HepG2 (cell line): ENCODE measurements around the gene AURKA. TPM values are rescaled to one million over a fixed set of nuclear protein-coding genes. Genes with fewer than 3 reads are reported as not detected.

ENCODE experiments used
- ATAC-seq: fragments of 200-7000 bp; cut with Tn5 transposase; 3 replicates; pipeline ENCODE4 v1.9.1; 2020; ENCODE audit warnings: mild to moderate bottlenecking, moderate library complexity
- BruUV-seq: library from RNA; stranded (reverse); fragments of 400-500 nt; replicated peaks from 2 replicates; lab custom pipeline; 2021; lab: Mats Ljungman, UMichigan
- CTCF ChIA-PET: fragments of 300-600 bp; formaldehyde crosslinking; extraction: SDS; loops from one replicate; lab custom pipeline; 2021; ENCODE audit warnings: low total read pairs, inconsistent platforms, low intra/inter-chr PET ratio; lab: Yijun Ruan, JAX
- POLR2A ChIA-PET: fragments of 350-600 bp; sonication (Branson Sonifier 250); formaldehyde crosslinking; loops from one replicate; lab custom pipeline; 2020; ENCODE audit warnings: antibody characterized with exemption, inconsistent platforms; lab: Yijun Ruan, JAX
- DNase-seq: peaks from one replicate; pipeline ENCODE4 v3.0.0-alpha.2; 2015; ENCODE audit warnings: low spot score
- FAIRE-seq: peaks from 3 replicates; lab custom pipeline; 2011; peaks lifted over from hg19 to GRCh38; lab: Jason Lieb, UNC
- H2AFZ ChIP-seq: one replicate; pipeline ENCODE4 v1.6.1; 2011; ENCODE audit warnings: low read length, inconsistent platforms
- H3K27ac ChIP-seq: fragments of 300-600 bp; 3 replicates; pipeline ENCODE4 v1.8.0; 2011; ENCODE audit warnings: mixed run types, mild to moderate bottlenecking, mixed read lengths, low read length, inconsistent platforms; ENCODE audit not compliant: insufficient read depth; ENCODE audit errors: extremely low read length
- H3K27me3 ChIP-seq, 2 experiments: fragments of 200-600 bp in 1 of 2; 2 replicates in 1 of 2; 3 replicates in 1 of 2; pipeline versions ENCODE4 v1.6.0 to v1.8.0; 2011; ENCODE audit warnings: low read length in 2 of 2, mild to moderate bottlenecking in 2 of 2, moderate library complexity in 2 of 2, inconsistent platforms in 1 of 2; ENCODE audit not compliant: insufficient read depth in 2 of 2, control insufficient read depth in 1 of 2
- H3K36me3 ChIP-seq, 2 experiments: fragments of 200-600 bp in 1 of 2; replicated peaks in 1 of 2; 2 replicates in 1 of 2; 3 replicates in 1 of 2; pipeline versions ENCODE4 v1.5.1 to v1.8.0; 2011; ENCODE audit warnings: low read length in 2 of 2, inconsistent platforms in 1 of 2; ENCODE audit not compliant: insufficient read depth in 2 of 2, control insufficient read depth in 1 of 2
- H3K4me1 ChIP-seq: 2 replicates; pipeline ENCODE4 v1.5.1; 2012; ENCODE audit warnings: low read length, inconsistent platforms; ENCODE audit not compliant: insufficient read depth
- H3K4me2 ChIP-seq: 2 replicates; pipeline ENCODE4 v1.6.0; 2011; ENCODE audit warnings: low read depth, low read length, inconsistent platforms
- H3K4me3 ChIP-seq, 3 experiments: fragments of 200-600 bp in 1 of 3; sonication (generic), shearing (Covaris generic) in 1 of 3; replicated peaks in 1 of 3; 2 replicates each; pipeline ENCODE4 v1.5.1; 2011 to 2016; ENCODE audit warnings: low read length in 3 of 3, inconsistent platforms in 2 of 3, low read depth in 2 of 3, mild to moderate bottlenecking in 2 of 3, control low read depth in 1 of 3, mixed read lengths in 1 of 3; ENCODE audit not compliant: insufficient read depth in 1 of 3
- H3K79me2 ChIP-seq: one replicate; pipeline ENCODE4 v1.6.1; 2011; ENCODE audit warnings: low read length, inconsistent platforms; ENCODE audit not compliant: insufficient read depth
- H3K9ac ChIP-seq: 2 replicates; pipeline ENCODE4 v1.6.0; 2011; ENCODE audit warnings: mild to moderate bottlenecking, low read depth, low read length, inconsistent platforms; ENCODE audit not compliant: insufficient read depth
- H3K9me3 ChIP-seq: 2 replicates; pipeline ENCODE4 v1.5.1; 2012; ENCODE audit warnings: mild to moderate bottlenecking, low read length
- H4K20me1 ChIP-seq: 2 replicates; pipeline ENCODE4 v1.6.0; 2011; ENCODE audit warnings: inconsistent platforms, mild to moderate bottlenecking, low read length, moderate library complexity; ENCODE audit not compliant: insufficient read depth
- HOXA5 ChIP-seq: sonication (generic); formaldehyde crosslinking; IDR thresholded peaks from 2 replicates; pipeline ENCODE4 v1.4.0; 2020; ENCODE audit warnings: missing genetic modification reagents
- MTF2 ChIP-seq: sonication (generic); formaldehyde crosslinking; IDR thresholded peaks from 2 replicates; pipeline ENCODE4 v1.5.0; 2020; ENCODE audit warnings: missing genetic modification reagents, borderline replicate concordance
- RAD21 ChIP-seq: fragments of 450-650 bp; formaldehyde crosslinking; IDR thresholded peaks from 2 replicates; pipeline ENCODE4 v1.5.0; 2020; ENCODE audit warnings: mild to moderate bottlenecking
- REL ChIP-seq: sonication (generic); formaldehyde crosslinking; conservative IDR thresholded peaks from 2 replicates; pipeline ENCODE4 v1.8.0; 2022; ENCODE audit warnings: mild to moderate bottlenecking, missing genetic modification reagents, moderate library complexity
- RFXANK ChIP-seq: IDR thresholded peaks from 2 replicates; pipeline ENCODE4 v1.6.1; 2016
- SPEN ChIP-seq: sonication (generic); formaldehyde crosslinking; IDR thresholded peaks from 2 replicates; pipeline ENCODE4 v1.5.1; 2020; ENCODE audit warnings: low read depth, mild to moderate bottlenecking, missing genetic modification reagents
- ZBTB7B ChIP-seq: sonication (generic); formaldehyde crosslinking; IDR thresholded peaks from 2 replicates; pipeline ENCODE4 v1.4.0; 2020; ENCODE audit warnings: missing genetic modification reagents
- ZNF12 ChIP-seq: sonication (generic); formaldehyde crosslinking; IDR thresholded peaks from 2 replicates; pipeline ENCODE4 v1.5.0; 2020; ENCODE audit warnings: missing genetic modification reagents
- ZNF367 ChIP-seq: sonication (generic); formaldehyde crosslinking; IDR thresholded peaks from 2 replicates; pipeline ENCODE4 v1.4.0; 2020; ENCODE audit warnings: missing genetic modification reagents, borderline replicate concordance
- ZNF7 ChIP-seq: IDR thresholded peaks from 2 replicates; pipeline ENCODE4 v1.6.1; 2016; ENCODE audit warnings: missing biosample characterization, missing genetic modification reagents
- WGBS: methylation state at CpG from one replicate; pipeline ENCODE4 v1.1.6; 2017; ENCODE audit warnings: low lambda C conversion rate; 5-methylcytosine and 5-hydroxymethylcytosine counted together
- in situ Hi-C: cut with HindIII; loops from 2 replicates; pipeline ENCODE4 v1.10.0; 2017; ENCODE audit warnings: low pct_unique_long_range_greater_than_20kb; ENCODE audit not compliant: extremely low pct_ligation_motif_present
- intact Hi-C: fragments of 100-400 bp; cut with micrococcal nuclease; formaldehyde crosslinking; loops from one replicate; pipeline ENCODE4 v1.10.0; 2022; ENCODE audit not compliant: unreplicated experiment
- polyA plus RNA-seq, 8 experiments: library from polyadenylated mRNA; depleted of rRNA in 3 of 8; stranded (reverse) in 7 of 8; unstranded in 1 of 8; fragments of >200 nt; fragmentation: Illumina TruSeq in 4 of 8; extraction: Trizol in 4 of 8; gene quantifications; 2 replicates each; pipeline versions ENCODE4 v1.2.1 to v1.2.3, GENCODE V29; 2011 to 2016; ENCODE audit warnings: low read depth in 4 of 8, missing spikeins in 1 of 8, mixed read lengths in 1 of 8; ENCODE audit not compliant: insufficient read depth in 1 of 8
- total RNA-seq, 5 experiments: library from RNA; depleted of rRNA; stranded (reverse); fragments of >200 nt; fragmentation: Illumina TruSeq; extraction: Trizol; gene quantifications; 2 replicates each; pipeline ENCODE4 v1.2.3, GENCODE V29; 2016; ENCODE audit warnings: low read depth in 1 of 5
- TF ChIP-seq, protein P1 (sequence below): sonication (generic); formaldehyde crosslinking; IDR thresholded peaks from 2 replicates; pipeline ENCODE4 v1.5.1; 2020; ENCODE audit warnings: mild to moderate bottlenecking, missing genetic modification reagents, moderate library complexity
- TF ChIP-seq, protein P2 (sequence below): sonication (generic); formaldehyde crosslinking; IDR thresholded peaks from 2 replicates; pipeline ENCODE4 v1.4.0; 2020; ENCODE audit warnings: missing genetic modification reagents

AURKA gene
- total and polyA plus RNA-seq, 2 of the 13 experiments (the other 11 are each of a cell fraction or from before 2014, with no cell fraction given): 96.4 to 224 TPM

DNA sequence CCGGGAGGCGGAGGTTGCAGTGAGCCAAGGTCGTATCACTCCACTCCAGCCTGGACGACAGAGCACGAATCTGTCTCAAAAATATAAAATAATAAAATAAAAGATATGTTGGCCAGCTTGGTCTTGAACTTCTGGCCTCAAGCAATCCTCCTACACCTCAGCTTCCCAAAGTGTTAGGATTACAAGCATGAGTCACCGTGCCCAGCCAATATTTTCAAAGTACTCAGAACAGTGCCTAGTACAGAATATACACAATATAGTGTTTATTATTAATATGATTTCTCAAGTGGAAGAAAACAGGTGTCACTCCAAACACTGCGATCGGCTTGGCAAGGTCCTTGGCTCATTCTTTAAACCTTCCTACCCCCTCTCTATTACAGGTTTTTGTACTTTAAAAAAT, 30.1 kb downstream of the AURKA start (continued):
- TF ChIP-seq REL (CRISPR knock-in tag) (no peak), ZBTB7B (CRISPR knock-in tag) (no peak), ZNF7 (no peak)

DNA sequence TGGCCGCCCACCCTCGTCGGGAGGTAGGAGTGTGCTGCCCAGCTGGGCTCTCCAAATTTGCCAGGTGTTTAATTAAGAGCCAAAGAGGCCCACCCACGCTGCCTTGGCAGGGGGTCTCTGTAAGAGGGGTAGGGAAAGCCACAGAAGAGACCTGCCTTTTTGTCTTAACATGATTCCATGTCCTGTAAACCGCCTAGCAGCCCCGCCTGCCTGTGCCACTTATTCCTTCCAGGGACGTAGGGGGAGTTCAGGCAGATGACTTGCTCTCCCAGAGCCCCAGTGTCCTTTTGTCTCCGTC, 31.2 kb downstream of the AURKA start:
- in situ Hi-C loops: no loop called here
- FAIRE-seq: no peak
- 97% methylated on average over 8 of the region's 8 CpGs for WGBS

DNA sequence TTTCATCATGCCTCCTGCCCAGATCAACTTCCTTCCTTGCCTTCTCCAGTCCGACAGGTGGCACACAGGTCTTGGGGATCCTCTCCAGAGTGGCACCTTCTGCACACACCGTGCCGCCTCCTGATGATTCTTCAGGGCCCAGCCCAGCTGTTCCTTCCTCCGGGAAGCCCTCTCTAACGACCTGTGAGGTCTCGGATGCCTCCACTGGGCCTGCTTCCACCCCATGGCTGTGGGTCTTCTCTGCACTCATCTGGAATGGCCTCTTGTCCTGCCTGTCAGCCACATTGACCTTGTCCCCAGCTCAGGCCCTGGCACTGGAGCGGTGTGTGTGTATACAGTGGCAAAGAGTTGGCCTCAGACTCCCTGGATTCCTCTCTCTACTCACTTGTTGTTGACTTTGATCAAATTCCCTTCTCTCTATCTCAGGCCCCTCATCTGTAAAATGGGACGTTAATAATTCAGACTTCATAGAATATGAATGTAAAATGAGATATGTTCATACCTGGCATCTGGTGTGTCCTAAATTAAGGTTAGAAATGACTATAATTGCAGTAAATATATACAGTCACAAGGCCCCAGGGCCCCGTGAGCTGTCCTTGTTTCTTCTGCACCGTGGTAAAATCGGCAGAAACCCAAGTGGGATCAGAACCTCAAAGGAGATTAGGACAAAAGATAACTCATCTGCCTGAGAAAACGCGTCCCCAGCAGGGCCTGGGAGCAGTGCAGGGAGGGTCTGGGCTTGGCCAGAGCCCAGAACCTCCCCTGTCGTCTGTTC, 31.7 kb downstream of the AURKA start:
- Histone ChIP-seq H3K4me1 (peaks cover 29% of the 10 kb centered on the region), H2AFZ (peak overlapping the region; percentile 16), H3K27me3 (no peaks in the 10 kb centered on the region; a peak in 1 of 5 replicates), H3K4me3 (peak overlapping the region; percentile 83 to 94 (median 93)), H3K9me3 (no peaks in the 10 kb centered on the region), H3K4me2 (peak overlapping the region; percentile 92), H4K20me1 (peaks cover 3% of the 10 kb centered on the region; the same call in 1 of the 2 replicates), H3K79me2 (peaks cover 11% of the 10 kb centered on the region), H3K27ac (peak overlapping the region; percentile 76), H3K36me3 (peaks cover 1 to 4% of the 10 kb centered on the region in 2 experiments; a peak in 2 of 5 replicates), H3K9ac (peak overlapping the region; percentile 93)
- FAIRE-seq (peak; percentile 59), ATAC-seq (peak; percentile 78), DNase-seq (peak; percentile 78)
- 38% methylated on average over 14 of the region's 14 CpGs for WGBS
- POLR2A ChIA-PET: interaction anchor here (0.7 to 5.9 kb wide), 10 partner anchors 9 to 58 kb away, joined by 3 to 91 read pairs (median 3); partner anchors contain the start of genes AURKA, CASS4 and CSTF1
- BruUV-seq: TSS peak; percentile 45
- intact Hi-C loops (loop anchor here (1.0 kb wide), 1 partner anchor 32 kb away; the partner anchor contains the start of genes AURKA and CSTF1), in situ Hi-C loops (no loop called here)
- CTCF ChIA-PET: no interaction called here
- no peak; the same call in 1 of the 2 replicates for TF ChIP-seq ZNF367 (CRISPR knock-in tag)
- TF ChIP-seq, protein P1, sequence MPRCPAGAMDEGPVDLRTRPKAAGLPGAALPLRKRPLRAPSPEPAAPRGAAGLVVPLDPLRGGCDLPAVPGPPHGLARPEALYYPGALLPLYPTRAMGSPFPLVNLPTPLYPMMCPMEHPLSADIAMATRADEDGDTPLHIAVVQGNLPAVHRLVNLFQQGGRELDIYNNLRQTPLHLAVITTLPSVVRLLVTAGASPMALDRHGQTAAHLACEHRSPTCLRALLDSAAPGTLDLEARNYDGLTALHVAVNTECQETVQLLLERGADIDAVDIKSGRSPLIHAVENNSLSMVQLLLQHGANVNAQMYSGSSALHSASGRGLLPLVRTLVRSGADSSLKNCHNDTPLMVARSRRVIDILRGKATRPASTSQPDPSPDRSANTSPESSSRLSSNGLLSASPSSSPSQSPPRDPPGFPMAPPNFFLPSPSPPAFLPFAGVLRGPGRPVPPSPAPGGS: no peak
- no peak for TF ChIP-seq RFXANK (CRISPR knock-in tag)
- TF ChIP-seq, protein P2, sequence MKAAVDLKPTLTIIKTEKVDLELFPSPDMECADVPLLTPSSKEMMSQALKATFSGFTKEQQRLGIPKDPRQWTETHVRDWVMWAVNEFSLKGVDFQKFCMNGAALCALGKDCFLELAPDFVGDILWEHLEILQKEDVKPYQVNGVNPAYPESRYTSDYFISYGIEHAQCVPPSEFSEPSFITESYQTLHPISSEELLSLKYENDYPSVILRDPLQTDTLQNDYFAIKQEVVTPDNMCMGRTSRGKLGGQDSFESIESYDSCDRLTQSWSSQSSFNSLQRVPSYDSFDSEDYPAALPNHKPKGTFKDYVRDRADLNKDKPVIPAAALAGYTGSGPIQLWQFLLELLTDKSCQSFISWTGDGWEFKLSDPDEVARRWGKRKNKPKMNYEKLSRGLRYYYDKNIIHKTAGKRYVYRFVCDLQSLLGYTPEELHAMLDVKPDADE (CRISPR knock-in tag): no peak
- TF ChIP-seq MTF2: peak; percentile 68; the same call in 1 of the 2 replicates
- peak; percentile 26; the same call in 1 of the 2 replicates for TF ChIP-seq ZNF12 (CRISPR knock-in tag)
- 0 out of 2 replicates have a peak, but pooled peaks have one; percentile 52 for TF ChIP-seq HOXA5 (CRISPR knock-in tag)

More for the DNA sequence above, 31.2 kb downstream of the AURKA start:
- H4K20me1 ChIP-seq: peaks cover 3% of the 10 kb centered on the region; the same call in 1 of the 2 replicates
- H3K27ac ChIP-seq: peak overlapping the region; percentile 76
- H3K27me3 ChIP-seq: no peaks in the 10 kb centered on the region; a peak in 1 of 5 replicates
- BruUV-seq: no TSS peak
- intact Hi-C loops: loop anchor here (1.0 kb wide), 1 partner anchor 31 kb away; the partner anchor contains the start of genes AURKA and CSTF1
- CTCF ChIA-PET: no interaction called here
- H2AFZ ChIP-seq: no peak overlapping the region
- H3K79me2 ChIP-seq: peaks cover 11% of the 10 kb centered on the region
- H3K4me2 ChIP-seq: peak overlapping the region; percentile 92
- no peak for ATAC-seq
- TF ChIP-seq SPEN (CRISPR knock-in tag) (0 out of 2 replicates have a peak, but pooled peaks have one; percentile 23), RAD21 (CRISPR knock-in tag) (no peak)
- no peak overlapping the region for H3K4me3 ChIP-seq
- H3K9ac ChIP-seq: peak overlapping the region; percentile 93; the same call in 1 of the 2 replicates
- H3K4me1 ChIP-seq: peaks cover 29% of the 10 kb centered on the region
- peaks cover 1 to 7% of the 10 kb centered on the region in 2 experiments; a peak in 3 of 5 replicates for H3K36me3 ChIP-seq
- POLR2A ChIA-PET: interaction anchor here (1.3 to 5.9 kb wide), 2 partner anchors 15 to 32 kb away, joined by 5 to 91 read pairs; partner anchors contain the start of genes AURKA and CSTF1
- H3K9me3 ChIP-seq: no peaks in the 10 kb centered on the region
- DNase-seq: no peak
